Measurements from ENCODE around the gene SHROOM3. TPM values are rescaled to one million over a fixed set of nuclear protein-coding genes. Genes with fewer than 3 reads are reported as not detected.

Gene SHROOM3
- total RNA-seq, 1 donor from 2014 or later: not detected

- intact Hi-C loops (cut with micrococcal nuclease): no loop called here
- no peaks in the 10 kb centered on the region for H3K36me3 Mint-ChIP-seq (ENCODE audit: low read depth)
- H3K9me3 Mint-ChIP-seq: no peaks in the 10 kb centered on the region
- no peak overlapping the region for H3K27ac Mint-ChIP-seq
- no peak for DNase-seq (ENCODE audit: low spot score)
- no peak overlapping the region for H3K4me3 Mint-ChIP-seq (ENCODE audit: low read depth)
- no peaks in the 10 kb centered on the region for H3K4me1 Mint-ChIP-seq (ENCODE audit: low read depth)
- no peaks in the 10 kb centered on the region for H3K27me3 Mint-ChIP-seq (ENCODE audit: low read depth)
Observed at GRCh38 chr4:76830612-76830963, 395.6 kb downstream of the SHROOM3 start.

DNA sequence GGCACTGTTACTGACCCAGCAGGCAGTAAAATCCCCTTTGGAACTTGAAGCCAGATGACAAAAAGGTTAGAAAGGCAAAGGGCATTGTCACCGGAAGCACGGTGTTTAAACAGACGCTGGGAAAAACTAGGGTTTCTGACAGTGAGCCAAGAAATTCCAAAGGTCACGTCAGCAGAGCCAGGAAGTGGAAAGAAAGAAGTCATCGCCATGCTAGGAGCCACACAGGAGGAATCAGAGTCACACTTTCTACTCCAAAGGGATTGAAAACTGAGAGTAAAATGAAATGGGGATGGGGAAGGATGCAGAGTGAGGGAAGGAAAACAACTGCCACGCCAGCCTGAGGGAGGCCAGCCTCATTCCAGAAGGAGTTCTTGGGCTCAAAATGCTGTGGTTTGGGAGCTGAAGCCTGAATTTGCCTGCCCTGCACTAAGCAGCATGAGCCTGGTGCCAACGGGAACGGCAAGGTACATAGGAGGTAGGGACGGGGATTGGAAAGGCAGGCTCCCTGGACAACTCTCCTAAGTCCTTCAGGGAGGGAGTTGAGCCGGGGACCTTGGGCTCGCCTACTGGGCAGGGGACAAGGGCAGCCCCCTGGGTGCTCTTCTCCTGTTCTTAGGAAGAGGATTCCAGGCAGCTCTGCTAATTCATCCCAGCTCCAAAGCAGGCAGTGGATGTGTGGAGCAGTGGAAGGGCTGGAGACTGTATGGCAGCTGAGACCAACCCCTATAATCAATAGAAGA is 396.1 kb downstream of the SHROOM3 start:
- no peak overlapping the region for H3K4me3 Mint-ChIP-seq (ENCODE audit: low read depth)
- no peaks in the 10 kb centered on the region for H3K9me3 Mint-ChIP-seq
- H3K4me1 Mint-ChIP-seq (ENCODE audit: low read depth): no peaks in the 10 kb centered on the region
- H3K36me3 Mint-ChIP-seq (ENCODE audit: low read depth): no peaks in the 10 kb centered on the region
- DNase-seq (ENCODE audit: low spot score): no peak
- H3K27me3 Mint-ChIP-seq (ENCODE audit: low read depth): no peaks in the 10 kb centered on the region
- no peak overlapping the region for H3K27ac Mint-ChIP-seq
- intact Hi-C loops (cut with micrococcal nuclease): no loop called here

DNA sequence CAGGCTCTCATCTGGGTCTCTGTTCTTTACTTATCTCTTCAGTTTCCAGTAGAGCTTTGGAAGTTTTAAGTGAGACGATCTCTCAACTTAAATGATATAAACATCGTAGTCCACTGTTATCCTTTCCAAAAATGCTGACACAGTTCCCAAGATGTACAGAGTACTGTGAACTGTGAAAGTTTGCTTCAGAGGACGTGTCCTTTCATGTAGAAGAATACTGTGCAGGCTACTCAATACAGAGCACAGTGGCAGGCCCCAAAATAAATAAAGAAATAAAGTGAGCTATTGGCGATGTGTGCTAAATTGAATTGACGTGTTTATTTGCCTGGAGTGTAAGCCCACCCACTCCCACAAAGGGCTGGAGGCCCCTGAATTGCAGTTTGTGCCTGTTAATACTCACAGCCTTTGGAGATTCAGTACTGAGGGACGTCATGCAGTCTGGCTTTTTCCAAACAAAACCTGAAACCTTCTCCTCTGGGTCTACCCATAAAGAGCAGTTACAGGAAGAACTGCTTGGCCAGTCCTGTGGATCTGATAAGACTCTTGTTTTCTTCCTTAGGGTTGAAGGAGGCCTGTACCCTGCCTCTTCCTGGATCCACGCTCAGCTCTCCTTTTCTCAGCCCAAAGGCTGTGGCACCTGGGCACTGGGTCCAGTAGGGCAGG is 396.8 kb downstream of the SHROOM3 start:
- intact Hi-C loops (cut with micrococcal nuclease): no loop called here
- Mint-ChIP-seq H3K9me3 (no peaks in the 10 kb centered on the region), H3K4me1 (ENCODE audit: low read depth) (no peaks in the 10 kb centered on the region), H3K36me3 (ENCODE audit: low read depth) (no peaks in the 10 kb centered on the region), H3K27me3 (ENCODE audit: low read depth) (no peaks in the 10 kb centered on the region), H3K27ac (no peak overlapping the region), H3K4me3 (ENCODE audit: low read depth) (no peak overlapping the region)
- DNase-seq (ENCODE audit: low spot score): no peak

Other genes starting within 250 kb of the SHROOM3 start
- gene SCARB2, start 221.4 kb upstream of the SHROOM3 start, total RNA-seq: 1.3 and 1.9 TPM in 2 replicates
- gene FAM47E, start 183.5 kb upstream of the SHROOM3 start, total RNA-seq: not detected in 2 replicates
- gene STBD1, start 128.5 kb upstream of the SHROOM3 start, total RNA-seq: 0.09 TPM in 2 replicates
- not detected in 2 replicates for gene CCDC158, start 14.1 kb upstream of the SHROOM3 start, total RNA-seq